Left ventricle myocardium inferior (tissue), 1 donor: ENCODE data around the gene LATS2. TPM values are rescaled to one million over a fixed set of nuclear protein-coding genes. Genes with fewer than 3 reads are reported as not detected.

Experiments used
- DNase-seq: peaks from one replicate; pipeline ENCODE4 v3.0.0-alpha.2; 2020
- H3K27ac ChIP-seq: fragments of 200-600 bp; replicated peaks from 2 replicates; pipeline ENCODE4 v1.8.0; 2021
- H3K27me3 ChIP-seq: fragments of 200-600 bp; 2 replicates; pipeline ENCODE4 v1.8.0; 2021; ENCODE audit warnings: low read depth
- H3K36me3 ChIP-seq: fragments of 200-600 bp; 2 replicates; pipeline ENCODE4 v1.8.0; 2021
- H3K4me1 ChIP-seq: fragments of 200-600 bp; 2 replicates; pipeline ENCODE4 v1.8.0; 2021
- H3K4me3 ChIP-seq: fragments of 200-600 bp; 2 replicates; pipeline ENCODE4 v1.8.0; 2021; ENCODE audit warnings: mild to moderate bottlenecking, moderate library complexity
- H3K9me3 ChIP-seq: fragments of 200-600 bp; replicated peaks from 2 replicates; pipeline ENCODE4 v1.8.0; 2021
- CTCF ChIP-seq: fragments of 200-600 bp; IDR thresholded peaks from 2 replicates; pipeline ENCODE4 v1.8.0; 2021; ENCODE audit warnings: antibody characterized with exemption, mild to moderate bottlenecking, borderline replicate concordance
- intact Hi-C: fragments of 100-400 bp; cut with micrococcal nuclease; formaldehyde crosslinking; loops from one replicate; pipeline ENCODE4 v1.11.0; 2022
- total RNA-seq: library from RNA; stranded (reverse); fragmentation: NEBNext Ultra II Directional; extraction: Animal tissue kit (Norgen Biotek cat#: 25700); gene quantifications from one replicate; pipeline ENCODE4 v1.2.1, GENCODE V29; 2021
- donor health status: DM: no; HTN: yes; CAD: no; lungs with severe emphysema.

The LATS2 gene
- total RNA-seq, 1 donor from 2014 or later = 20.2 TPM

- no peaks in the 10 kb centered on the region for H3K27me3 ChIP-seq
Measured at GRCh38 chr13:20984879-20985278, 76.5 kb downstream of the LATS2 start.

GRCh38 chr13:20983386-20983785 is 78.0 kb downstream of the LATS2 start:
- no peak for TF ChIP-seq CTCF
- H3K27me3 ChIP-seq = no peaks in the 10 kb centered on the region
- no peaks in the 10 kb centered on the region for H3K9me3 ChIP-seq
- intact Hi-C loops = no loop called here
- peaks cover 11% of the 10 kb centered on the region for H3K4me1 ChIP-seq
- H3K4me3 ChIP-seq = no peak overlapping the region
- H3K27ac ChIP-seq = no peak overlapping the region
- DNase-seq = no peak
- H3K36me3 ChIP-seq = peaks cover 88% of the 10 kb centered on the region

More at GRCh38 chr13:20984879-20985278, 76.5 kb downstream of the LATS2 start:
- intact Hi-C loops = no loop called here
- H3K9me3 ChIP-seq = no peaks in the 10 kb centered on the region
- no peak overlapping the region for H3K4me3 ChIP-seq
- H3K4me1 ChIP-seq = peaks cover 20% of the 10 kb centered on the region
- TF ChIP-seq CTCF = no peak
- H3K36me3 ChIP-seq = peaks cover 85% of the 10 kb centered on the region
- H3K27ac ChIP-seq = no peak overlapping the region
- DNase-seq = no peak

GRCh38 chr13:20981370-20982095 is 79.9 kb downstream of the LATS2 start:
- TF ChIP-seq CTCF = no peak
- Histone ChIP-seq H3K9me3 (no peaks in the 10 kb centered on the region), H3K4me1 (peaks cover 11% of the 10 kb centered on the region), H3K36me3 (peaks cover 87% of the 10 kb centered on the region), H3K27ac (peak overlapping the region; percentile 56), H3K4me3 (no peak overlapping the region), H3K27me3 (no peaks in the 10 kb centered on the region)
- no peak for DNase-seq
- intact Hi-C loops = no loop called here

GRCh38 chr13:20980899-20981298 is 80.5 kb downstream of the LATS2 start:
- intact Hi-C loops = no loop called here
- H3K36me3 ChIP-seq = peaks cover 87% of the 10 kb centered on the region

GRCh38 chr13:20980430-20980829 is 81.0 kb downstream of the LATS2 start:
- Histone ChIP-seq H3K27ac (no peak overlapping the region), H3K36me3 (peaks cover 87% of the 10 kb centered on the region), H3K9me3 (no peaks in the 10 kb centered on the region), H3K4me1 (peaks cover 11% of the 10 kb centered on the region), H3K4me3 (no peak overlapping the region), H3K27me3 (no peaks in the 10 kb centered on the region)
- no peak for TF ChIP-seq CTCF
- DNase-seq = no peak
- intact Hi-C loops = no loop called here

More at GRCh38 chr13:20980899-20981298, 80.5 kb downstream of the LATS2 start:
- Histone ChIP-seq H3K4me3 (no peak overlapping the region), H3K27ac (peak overlapping the region; percentile 56), H3K4me1 (peaks cover 11% of the 10 kb centered on the region), H3K27me3 (no peaks in the 10 kb centered on the region), H3K9me3 (no peaks in the 10 kb centered on the region)
- no peak for TF ChIP-seq CTCF
- DNase-seq = no peak
